Liver (tissue), 9 donors: ENCODE data around the gene SERTAD2. TPM values are rescaled to one million over a fixed set of nuclear protein-coding genes. Genes with fewer than 3 reads are reported as not detected.

Experiments
- DNase-seq: peaks from one replicate; pipeline ENCODE4 v3.0.0-alpha.2; 2017; ENCODE audit warnings: low spot score
- H3K27ac ChIP-seq, 2 donors: one replicate each; pipeline ENCODE4 v1.7.0; 2013; ENCODE audit warnings: inconsistent platforms in 2 of 2, low read length in 2 of 2, control low read depth in 1 of 2, low read depth in 1 of 2, mild to moderate bottlenecking in 1 of 2
- H3K27me3 ChIP-seq, 4 donors: one replicate each; pipeline versions ENCODE4 v1.6.1 to v1.7.0; 2013; ENCODE audit warnings: low read length in 3 of 4, inconsistent platforms in 1 of 4, mild to moderate bottlenecking in 1 of 4, moderate library complexity in 1 of 4; ENCODE audit not compliant: control insufficient read depth in 4 of 4, insufficient read depth in 4 of 4
- H3K36me3 ChIP-seq, 4 donors: one replicate each; pipeline versions ENCODE4 v1.6.1 to v1.7.0; 2013; ENCODE audit warnings: low read length in 3 of 4, mild to moderate bottlenecking in 3 of 4, low read depth in 1 of 4, moderate library complexity in 1 of 4; ENCODE audit not compliant: control insufficient read depth in 4 of 4, insufficient read depth in 3 of 4
- H3K4me1 ChIP-seq, 4 donors: one replicate each; pipeline versions ENCODE4 v1.6.1 to v1.7.0; 2013; ENCODE audit warnings: low read length in 3 of 4, mild to moderate bottlenecking in 3 of 4, moderate library complexity in 1 of 4; ENCODE audit not compliant: control insufficient read depth in 4 of 4, insufficient read depth in 4 of 4
- H3K4me3 ChIP-seq, 3 donors: one replicate each; pipeline versions ENCODE4 v1.6.1 to v1.7.0; 2013; ENCODE audit warnings: low read length in 3 of 3, control low read depth in 1 of 3, low read depth in 1 of 3, mild to moderate bottlenecking in 1 of 3
- H3K9ac ChIP-seq, 2 donors: one replicate each; pipeline ENCODE4 v1.7.0; 2013; ENCODE audit warnings: low read length in 2 of 2, mild to moderate bottlenecking in 2 of 2, moderate library complexity in 2 of 2, control low read depth in 1 of 2, low read depth in 1 of 2
- H3K9me3 ChIP-seq, 4 donors: one replicate each; pipeline versions ENCODE4 v1.6.1 to v1.7.0; 2013; ENCODE audit warnings: low read length in 3 of 4; ENCODE audit not compliant: control insufficient read depth in 4 of 4
- EGR1 ChIP-seq, 2 donors: IDR thresholded peaks; 2 replicates each; pipeline ENCODE4 v1.6.1; 2016 to 2018; ENCODE audit warnings: antibody characterized with exemption in 2 of 2, low read depth in 2 of 2
- FOXA2 ChIP-seq: IDR thresholded peaks from 2 replicates; pipeline ENCODE4 v1.6.1; 2016; ENCODE audit warnings: antibody characterized with exemption
- HNF4A ChIP-seq, 2 donors: conservative IDR thresholded peaks; 2 replicates each; pipeline ENCODE4 v1.6.1; 2016; ENCODE audit warnings: antibody characterized with exemption in 2 of 2, mild to moderate bottlenecking in 2 of 2
- NR2F2 ChIP-seq: IDR thresholded peaks from 2 replicates; pipeline ENCODE4 v1.6.1; 2016; ENCODE audit warnings: antibody characterized with exemption
- RAD21 ChIP-seq, 2 donors: IDR thresholded peaks; 2 replicates each; pipeline ENCODE4 v1.6.1; 2016; ENCODE audit warnings: antibody characterized with exemption in 2 of 2, mild to moderate bottlenecking in 2 of 2
- SP1 ChIP-seq: IDR thresholded peaks from 2 replicates; pipeline ENCODE4 v1.6.1; 2018; ENCODE audit warnings: antibody characterized with exemption, mild to moderate bottlenecking
- WGBS: extraction: QIAGEN DNeasy Blood & Tissue Kit; methylation state at CpG from one replicate; pipeline ENCODE4 v1.1.7; 2013; 5-methylcytosine and 5-hydroxymethylcytosine counted together
- polyA plus RNA-seq, 2 donors: library from polyadenylated mRNA; stranded (reverse) in 1 of 2; unstranded in 1 of 2; fragments of 200-250 nt in 1 of 2; fragments of >200 nt in 1 of 2; fragmentation: Nextera tagmentation in 1 of 2; extraction: Ambion mirVana in 1 of 2; gene quantifications; one replicate each; pipeline versions ENCODE4 v1.2.1 to v1.2.3, GENCODE V29; 2013 to 2015
- total RNA-seq, 2 donors: library from RNA; depleted of rRNA; stranded (reverse); fragments of >200 nt; gene quantifications; one replicate each; pipeline ENCODE4 v1.2.3, GENCODE V29; 2014
- TF ChIP-seq, protein P1 (sequence below): fragments of 150-350 bp; IDR thresholded peaks from 2 replicates; pipeline ENCODE4 v1.5.1; 2017; ENCODE audit warnings: improper control_type of control experiment, low read depth, low read length; ENCODE audit not compliant: missing input control
- TF ChIP-seq, protein P2 (sequence below): IDR thresholded peaks from 2 replicates; pipeline ENCODE4 v1.6.1; 2016; ENCODE audit warnings: antibody characterized with exemption
- TF ChIP-seq, protein P3 (sequence below): IDR thresholded peaks from 2 replicates; pipeline ENCODE4 v1.6.1; 2016; ENCODE audit warnings: antibody characterized with exemption
- donor health status: healthy.
- donor health status: healthy.
- donor health status: healthy.
- donor health status: healthy.
- donor health status: healthy.

The SERTAD2 gene
- total and polyA plus RNA-seq, 4 donors, result 5.1 to 13.3 (median 6.4) TPM

DNA sequence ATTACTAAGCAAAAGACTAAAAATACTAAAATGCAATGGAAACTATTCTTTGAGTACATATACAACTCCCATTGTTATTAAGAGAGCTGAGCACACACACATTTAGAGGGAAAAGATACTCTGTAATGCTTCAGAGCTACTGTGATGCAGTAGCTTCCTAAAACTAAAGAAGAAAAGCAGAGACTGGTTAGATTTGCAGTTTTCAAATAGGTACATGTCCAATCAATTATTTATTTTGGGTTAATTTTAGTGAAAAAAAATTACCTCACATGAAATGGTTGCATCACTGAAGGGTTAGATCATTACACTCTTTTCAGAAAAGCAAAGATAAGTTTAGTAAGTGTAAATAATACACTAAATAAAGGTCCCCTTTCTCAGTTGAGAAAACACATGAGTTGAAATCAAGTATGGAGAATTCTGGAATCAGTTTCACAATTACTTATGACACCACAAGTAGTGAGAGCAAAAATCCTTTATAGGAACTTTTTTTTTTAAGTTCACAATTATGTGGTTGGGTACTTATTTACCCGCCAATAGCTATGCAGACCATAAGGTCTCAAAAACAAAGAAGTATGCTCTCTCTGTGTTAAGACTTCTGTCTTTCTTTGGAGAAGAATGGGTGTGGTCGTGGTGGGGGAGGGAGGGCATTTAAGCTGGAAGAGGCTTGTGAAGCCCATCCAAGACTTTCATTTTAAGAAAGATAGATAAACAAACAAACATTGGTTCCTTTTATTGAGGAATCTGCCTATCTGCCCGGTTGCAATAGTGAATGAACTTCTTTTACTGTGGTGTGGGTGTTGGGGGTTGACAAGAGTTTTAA is 25.3 kb upstream of the SERTAD2 start (continued):
- TF ChIP-seq, protein P1, sequence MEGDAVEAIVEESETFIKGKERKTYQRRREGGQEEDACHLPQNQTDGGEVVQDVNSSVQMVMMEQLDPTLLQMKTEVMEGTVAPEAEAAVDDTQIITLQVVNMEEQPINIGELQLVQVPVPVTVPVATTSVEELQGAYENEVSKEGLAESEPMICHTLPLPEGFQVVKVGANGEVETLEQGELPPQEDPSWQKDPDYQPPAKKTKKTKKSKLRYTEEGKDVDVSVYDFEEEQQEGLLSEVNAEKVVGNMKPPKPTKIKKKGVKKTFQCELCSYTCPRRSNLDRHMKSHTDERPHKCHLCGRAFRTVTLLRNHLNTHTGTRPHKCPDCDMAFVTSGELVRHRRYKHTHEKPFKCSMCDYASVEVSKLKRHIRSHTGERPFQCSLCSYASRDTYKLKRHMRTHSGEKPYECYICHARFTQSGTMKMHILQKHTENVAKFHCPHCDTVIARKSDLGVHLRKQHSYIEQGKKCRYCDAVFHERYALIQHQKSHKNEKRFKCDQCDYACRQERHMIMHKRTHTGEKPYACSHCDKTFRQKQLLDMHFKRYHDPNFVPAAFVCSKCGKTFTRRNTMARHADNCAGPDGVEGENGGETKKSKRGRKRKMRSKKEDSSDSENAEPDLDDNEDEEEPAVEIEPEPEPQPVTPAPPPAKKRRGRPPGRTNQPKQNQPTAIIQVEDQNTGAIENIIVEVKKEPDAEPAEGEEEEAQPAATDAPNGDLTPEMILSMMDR, result no peak

DNA sequence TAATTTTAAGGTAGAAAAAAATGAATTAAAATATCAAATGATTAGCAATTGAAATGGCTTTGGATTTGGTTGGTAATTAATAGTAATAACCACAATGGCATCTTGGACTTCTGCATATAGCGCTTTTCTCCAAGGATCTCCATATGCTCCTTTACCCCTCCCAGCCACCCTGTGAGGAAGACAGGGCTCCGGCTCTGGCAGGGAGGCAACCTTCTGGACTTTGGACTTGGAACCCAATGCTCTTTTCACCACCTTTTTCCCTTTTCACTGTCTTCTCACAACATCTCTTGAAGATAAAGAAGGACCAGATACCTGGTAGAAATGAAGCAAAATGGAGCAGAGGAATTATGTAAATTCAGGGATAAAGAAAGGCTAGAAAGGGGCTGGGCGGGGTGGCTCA is 23.8 kb upstream of the SERTAD2 start:
- H3K27ac ChIP-seq, result no peak overlapping the region
- no peak overlapping the region for H3K4me3 ChIP-seq
- peaks cover 2 to 21% (median 6%) of the 10 kb centered on the region in 4 donors for H3K4me1 ChIP-seq
- WGBS, result 72% methylated on average over 3 of the region's 3 CpGs
- no peaks in the 10 kb centered on the region for H3K27me3 ChIP-seq
- no peak overlapping the region for H3K9ac ChIP-seq
- no peaks in the 10 kb centered on the region for H3K9me3 ChIP-seq
- no peak for DNase-seq
- TF ChIP-seq, protein P1, result no peak
- TF ChIP-seq HNF4A (conservative IDR thresholded peaks at IDR 0.05), result peak; percentile 39 to 57
- no peaks in the 10 kb centered on the region for H3K36me3 ChIP-seq

DNA sequence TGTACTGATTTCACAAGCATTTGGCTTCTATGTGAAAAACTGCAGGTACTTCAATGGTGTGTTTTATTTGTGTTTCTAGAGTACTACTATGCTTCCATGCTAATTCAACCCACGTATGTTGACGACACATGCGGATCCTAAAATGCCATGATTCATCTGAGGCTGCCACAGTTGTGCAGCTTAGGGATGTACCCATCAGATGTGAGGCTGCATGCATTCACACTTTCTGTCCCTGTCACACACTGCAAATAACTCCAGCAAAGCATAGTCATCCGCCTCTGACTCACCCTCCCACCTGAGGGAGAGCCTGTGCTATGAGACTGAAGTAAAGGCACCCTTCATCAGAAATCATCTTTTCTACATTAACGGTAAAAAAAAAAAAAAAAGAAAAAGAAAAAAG is 22.1 kb upstream of the SERTAD2 start:
- Histone ChIP-seq H3K27me3 (no peaks in the 10 kb centered on the region), H3K4me3 (no peak overlapping the region), H3K9ac (no peak overlapping the region), H3K27ac (no peak overlapping the region), H3K9me3 (no peaks in the 10 kb centered on the region), H3K4me1 (peaks cover 2 to 21% (median 6%) of the 10 kb centered on the region in 4 donors), H3K36me3 (no peaks in the 10 kb centered on the region)
- no peak for TF ChIP-seq SP1
- TF ChIP-seq, protein P1, result no peak
- TF ChIP-seq, protein P2, sequence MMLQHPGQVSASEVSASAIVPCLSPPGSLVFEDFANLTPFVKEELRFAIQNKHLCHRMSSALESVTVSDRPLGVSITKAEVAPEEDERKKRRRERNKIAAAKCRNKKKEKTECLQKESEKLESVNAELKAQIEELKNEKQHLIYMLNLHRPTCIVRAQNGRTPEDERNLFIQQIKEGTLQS, result no peak
- TF ChIP-seq FOXA2, result no peak
- TF ChIP-seq RAD21 (IDR thresholded peaks at IDR 0.05), result no peak
- TF ChIP-seq NR2F2, result no peak
- TF ChIP-seq EGR1 (IDR thresholded peaks at IDR 0.05; ENCODE audit: low read depth in 2 of 2), result no peak
- TF ChIP-seq, protein P3, sequence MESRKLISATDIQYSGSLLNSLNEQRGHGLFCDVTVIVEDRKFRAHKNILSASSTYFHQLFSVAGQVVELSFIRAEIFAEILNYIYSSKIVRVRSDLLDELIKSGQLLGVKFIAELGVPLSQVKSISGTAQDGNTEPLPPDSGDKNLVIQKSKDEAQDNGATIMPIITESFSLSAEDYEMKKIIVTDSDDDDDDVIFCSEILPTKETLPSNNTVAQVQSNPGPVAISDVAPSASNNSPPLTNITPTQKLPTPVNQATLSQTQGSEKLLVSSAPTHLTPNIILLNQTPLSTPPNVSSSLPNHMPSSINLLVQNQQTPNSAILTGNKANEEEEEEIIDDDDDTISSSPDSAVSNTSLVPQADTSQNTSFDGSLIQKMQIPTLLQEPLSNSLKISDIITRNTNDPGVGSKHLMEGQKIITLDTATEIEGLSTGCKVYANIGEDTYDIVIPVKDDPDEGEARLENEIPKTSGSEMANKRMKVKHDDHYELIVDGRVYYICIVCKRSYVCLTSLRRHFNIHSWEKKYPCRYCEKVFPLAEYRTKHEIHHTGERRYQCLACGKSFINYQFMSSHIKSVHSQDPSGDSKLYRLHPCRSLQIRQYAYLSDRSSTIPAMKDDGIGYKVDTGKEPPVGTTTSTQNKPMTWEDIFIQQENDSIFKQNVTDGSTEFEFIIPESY, result no peak
- WGBS, result 91% methylated on average over 5 of the region's 5 CpGs
- no peak for DNase-seq
